Right atrium auricular region (tissue), 2 donors: ENCODE results near the gene DMKN. TPM values are rescaled to one million over a fixed set of nuclear protein-coding genes. Genes with fewer than 3 reads are reported as not detected.

ENCODE experiments used
- DNase-seq: peaks from one replicate; pipeline ENCODE4 v3.0.0-alpha.2; 2019; ENCODE audit warnings: low spot score
- H3K27ac ChIP-seq, 2 donors: fragments of 200-600 bp; sonication (generic); 1 replicate in 1 of 2; 2 replicates in 1 of 2; pipeline ENCODE4 v1.5.1; 2016 to 2019
- H3K27me3 ChIP-seq, 2 donors: fragments of 200-600 bp; sonication (generic); one replicate each; pipeline versions ENCODE4 v1.5.1 to v1.6.0; 2017 to 2019
- H3K36me3 ChIP-seq: fragments of 200-600 bp; sonication (generic); one replicate; pipeline ENCODE4 v1.5.1; 2016
- H3K4me1 ChIP-seq, 2 donors: fragments of 200-600 bp; sonication (generic); one replicate each; pipeline versions ENCODE4 v1.5.1 to v1.6.0; 2017 to 2019
- H3K4me3 ChIP-seq, 2 donors: fragments of 200-600 bp; sonication (generic); 1 replicate in 1 of 2; 2 replicates in 1 of 2; pipeline ENCODE4 v1.5.1; 2017 to 2019; ENCODE audit warnings: mild to moderate bottlenecking in 1 of 2, moderate library complexity in 1 of 2
- H3K9me3 ChIP-seq, 2 donors: fragments of 200-600 bp; sonication (generic); one replicate each; pipeline ENCODE4 v1.5.1; 2019
- total RNA-seq, 2 donors: library from RNA; depleted of rRNA; stranded (reverse); fragments of >200 nt; gene quantifications; one replicate each; pipeline ENCODE4 v1.1.0, GENCODE V29; 2016
- TF ChIP-seq, protein P1 (sequence below), 2 donors: fragments of 200-600 bp; sonication (generic); IDR thresholded peaks; one replicate each; pipeline ENCODE4 v1.5.1; 2019; ENCODE audit warnings: antibody characterized with exemption in 2 of 2

Gene DMKN
- total RNA-seq, 2 donors from 2014 or later, result 6.9 to 52.4 TPM

DNA sequence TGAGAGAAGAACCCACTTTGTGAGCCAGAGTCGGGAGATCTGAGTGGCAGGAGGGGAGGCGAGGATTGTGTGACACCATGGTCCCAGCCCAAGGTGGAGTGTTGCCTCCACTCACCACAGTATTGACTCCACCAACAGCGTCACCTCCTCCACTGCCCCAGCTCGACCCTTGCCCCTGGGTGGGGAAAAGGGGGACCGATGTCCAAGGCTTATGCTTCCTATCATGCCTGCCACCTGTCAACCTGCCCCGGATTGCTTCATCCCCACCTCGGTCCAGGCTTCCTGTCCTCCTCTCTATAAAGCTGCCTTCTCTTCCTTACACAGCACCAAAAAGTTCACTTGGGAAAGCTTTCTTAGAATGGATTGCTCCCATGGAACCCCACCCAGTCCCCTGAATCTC is 7.4 kb downstream of the DMKN start:
- DNase-seq, result no peak
- Histone ChIP-seq H3K4me3 (no peak overlapping the region), H3K36me3 (no peaks in the 10 kb centered on the region), H3K4me1 (peaks cover 0 to 16% of the 10 kb centered on the region in 2 donors), H3K9me3 (no peaks in the 10 kb centered on the region), H3K27ac (no peak overlapping the region), H3K27me3 (no peaks in the 10 kb centered on the region)
- TF ChIP-seq, protein P1, sequence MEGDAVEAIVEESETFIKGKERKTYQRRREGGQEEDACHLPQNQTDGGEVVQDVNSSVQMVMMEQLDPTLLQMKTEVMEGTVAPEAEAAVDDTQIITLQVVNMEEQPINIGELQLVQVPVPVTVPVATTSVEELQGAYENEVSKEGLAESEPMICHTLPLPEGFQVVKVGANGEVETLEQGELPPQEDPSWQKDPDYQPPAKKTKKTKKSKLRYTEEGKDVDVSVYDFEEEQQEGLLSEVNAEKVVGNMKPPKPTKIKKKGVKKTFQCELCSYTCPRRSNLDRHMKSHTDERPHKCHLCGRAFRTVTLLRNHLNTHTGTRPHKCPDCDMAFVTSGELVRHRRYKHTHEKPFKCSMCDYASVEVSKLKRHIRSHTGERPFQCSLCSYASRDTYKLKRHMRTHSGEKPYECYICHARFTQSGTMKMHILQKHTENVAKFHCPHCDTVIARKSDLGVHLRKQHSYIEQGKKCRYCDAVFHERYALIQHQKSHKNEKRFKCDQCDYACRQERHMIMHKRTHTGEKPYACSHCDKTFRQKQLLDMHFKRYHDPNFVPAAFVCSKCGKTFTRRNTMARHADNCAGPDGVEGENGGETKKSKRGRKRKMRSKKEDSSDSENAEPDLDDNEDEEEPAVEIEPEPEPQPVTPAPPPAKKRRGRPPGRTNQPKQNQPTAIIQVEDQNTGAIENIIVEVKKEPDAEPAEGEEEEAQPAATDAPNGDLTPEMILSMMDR (IDR thresholded peaks at IDR 0.05), result no peak

DNA sequence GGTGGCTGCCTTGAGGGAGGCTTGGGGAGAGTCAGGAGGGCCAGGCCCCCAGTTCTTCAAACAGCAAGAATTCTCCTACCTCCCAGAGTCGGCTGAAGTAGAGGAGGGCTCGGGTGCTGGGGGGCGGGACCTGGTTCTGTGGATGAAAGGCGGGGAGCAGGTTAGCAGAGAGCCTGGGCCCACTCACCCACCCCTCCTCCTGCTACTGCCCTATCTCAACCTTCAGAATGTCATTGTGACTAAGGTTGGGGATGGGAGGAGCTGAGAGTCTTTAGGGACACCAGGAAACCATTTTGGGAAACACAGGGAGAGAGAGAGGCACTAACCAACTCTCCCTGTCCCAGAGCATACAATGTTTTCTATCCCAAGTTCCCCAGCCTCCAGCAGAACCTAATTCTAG is 10.7 kb downstream of the DMKN start:
- no peaks in the 10 kb centered on the region for H3K27me3 ChIP-seq
- no peak for DNase-seq
- H3K4me3 ChIP-seq, result no peak overlapping the region
- TF ChIP-seq, protein P1 (IDR thresholded peaks at IDR 0.05), result no peak
- H3K36me3 ChIP-seq, result no peaks in the 10 kb centered on the region
- H3K27ac ChIP-seq, result no peak overlapping the region
- no peaks in the 10 kb centered on the region for H3K4me1 ChIP-seq
- no peaks in the 10 kb centered on the region for H3K9me3 ChIP-seq

DNA sequence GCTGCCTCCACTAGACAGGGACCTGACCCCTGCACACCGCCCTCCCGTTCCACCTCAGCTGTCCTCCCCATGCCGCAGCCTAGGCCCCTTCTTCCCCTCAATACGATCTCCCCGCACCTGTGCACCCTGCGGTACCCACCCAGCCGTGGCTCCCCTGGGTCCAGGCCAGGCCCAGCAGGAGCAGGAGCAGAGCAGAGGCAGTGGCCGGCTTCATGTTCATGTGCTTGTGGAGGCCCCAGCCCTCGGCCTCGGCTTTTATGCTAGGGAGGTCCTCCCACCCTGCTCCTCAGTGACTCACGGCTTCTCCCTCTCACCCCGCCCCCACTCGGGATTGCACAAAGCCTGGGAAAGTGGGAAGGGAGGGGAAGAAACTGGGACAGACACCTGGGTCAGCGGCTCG is 11.8 kb downstream of the DMKN start:
- Histone ChIP-seq H3K9me3 (no peaks in the 10 kb centered on the region), H3K27ac (no peak overlapping the region), H3K4me3 (no peak overlapping the region), H3K4me1 (no peaks in the 10 kb centered on the region), H3K27me3 (no peaks in the 10 kb centered on the region), H3K36me3 (no peaks in the 10 kb centered on the region)
- TF ChIP-seq, protein P1 (IDR thresholded peaks at IDR 0.05), result no peak
- no peak for DNase-seq

DNA sequence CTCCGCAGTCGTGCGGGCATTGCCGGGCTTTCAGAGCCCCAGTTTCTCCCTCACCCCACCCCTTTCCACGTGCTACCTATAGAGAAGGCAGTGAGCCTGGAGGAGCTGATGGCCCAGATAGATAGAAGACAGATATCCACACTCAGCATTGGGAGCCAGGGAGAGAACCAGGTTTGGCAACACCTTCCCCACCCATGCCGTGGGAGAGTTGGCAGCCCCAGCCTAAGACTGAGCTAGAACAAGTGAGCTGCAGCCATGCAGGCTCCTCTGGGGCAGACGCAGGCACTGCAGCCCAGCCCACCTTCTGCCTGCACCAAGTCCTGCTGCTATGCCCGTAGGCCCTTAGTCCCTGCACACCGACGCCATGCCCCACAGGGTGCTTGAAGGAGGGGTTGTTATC is 12.8 kb downstream of the DMKN start:
- DNase-seq, result no peak
- no peaks in the 10 kb centered on the region for H3K4me1 ChIP-seq
- H3K4me3 ChIP-seq, result no peak overlapping the region
- no peaks in the 10 kb centered on the region for H3K9me3 ChIP-seq
- no peaks in the 10 kb centered on the region for H3K36me3 ChIP-seq
- TF ChIP-seq, protein P1 (IDR thresholded peaks at IDR 0.05), result no peak
- H3K27me3 ChIP-seq, result no peaks in the 10 kb centered on the region
- no peak overlapping the region for H3K27ac ChIP-seq

DNA sequence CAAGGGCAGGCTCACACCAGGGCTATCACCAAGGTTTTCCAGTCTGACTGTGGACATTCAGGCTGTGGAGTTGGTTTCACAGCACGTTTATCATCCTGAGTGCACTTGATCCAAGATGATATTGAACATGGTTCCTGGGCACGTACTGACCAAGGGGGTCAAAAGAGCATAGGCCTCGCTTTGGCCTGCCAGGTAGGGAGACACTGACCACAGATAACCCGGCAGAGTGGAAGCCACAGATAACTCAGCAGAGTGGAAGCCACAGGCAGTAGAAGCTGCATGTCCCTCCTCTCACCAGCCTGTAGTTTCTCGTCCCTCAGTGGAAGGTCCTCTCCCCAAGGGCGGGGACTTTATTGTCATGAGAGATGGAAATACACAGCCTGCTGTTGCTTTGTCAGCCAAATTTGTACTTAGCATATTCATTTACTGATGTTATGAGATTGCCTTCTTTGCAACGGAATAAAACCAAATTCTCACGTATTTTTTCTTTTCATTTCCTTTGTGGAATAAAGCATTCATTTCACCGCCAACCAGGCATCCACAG is 14.4 kb downstream of the DMKN start:
- Histone ChIP-seq H3K27me3 (no peaks in the 10 kb centered on the region), H3K27ac (no peak overlapping the region), H3K4me3 (no peak overlapping the region), H3K9me3 (no peaks in the 10 kb centered on the region), H3K36me3 (no peaks in the 10 kb centered on the region), H3K4me1 (peaks cover 0 to 6% of the 10 kb centered on the region in 2 donors)
- DNase-seq, result no peak
- TF ChIP-seq, protein P1 (IDR thresholded peaks at IDR 0.05), result no peak

DNA sequence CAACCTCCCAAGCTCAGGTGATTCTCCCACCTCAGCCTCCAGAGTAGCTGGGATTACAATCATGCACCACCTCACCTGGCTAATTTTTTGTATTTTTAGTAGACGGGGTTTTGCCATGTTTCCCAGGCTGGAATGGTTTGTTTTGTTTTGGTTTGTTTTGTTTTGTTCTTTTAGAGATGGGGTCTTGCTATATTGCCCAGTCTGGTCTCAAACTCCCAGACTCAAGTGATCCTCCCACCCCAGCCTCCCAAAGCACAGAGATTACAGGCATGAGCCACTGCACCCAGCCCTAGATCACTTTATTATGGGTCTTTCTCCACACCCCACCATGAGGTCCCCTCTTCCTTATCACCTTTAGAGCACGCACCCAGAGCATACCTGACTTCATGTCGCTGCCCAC is 15.2 kb downstream of the DMKN start:
- TF ChIP-seq, protein P1 (IDR thresholded peaks at IDR 0.05), result no peak
- Histone ChIP-seq H3K4me1 (peaks cover 0 to 6% of the 10 kb centered on the region in 2 donors), H3K36me3 (no peaks in the 10 kb centered on the region), H3K9me3 (no peaks in the 10 kb centered on the region), H3K4me3 (no peak overlapping the region), H3K27me3 (no peaks in the 10 kb centered on the region), H3K27ac (no peak overlapping the region)
- DNase-seq, result no peak
